ENCODE measurements around the gene NAA10.
A peak's percentile ranks its signal among the peaks of the same experiment; 100 is the strongest.
"Not testable (repeated sequence)": the region's sequence is repeated elsewhere in the genome, so short reads cannot be mapped to it uniquely, and the experiment has no call there.

Gene NAA10

GRCh38 chrX:153934762-153935325 is at the start of gene NAA10:
Gene NAA10 (minus strand): TSS chrX:153935037. CDS start chrX:153934904, 133 bp downstream.
- H3K4me3 ChIP-seq (ENCODE audit: low read depth, low read length): peak within 1 kb of the TSS; percentile 75
- TF ChIP-seq, protein P1, sequence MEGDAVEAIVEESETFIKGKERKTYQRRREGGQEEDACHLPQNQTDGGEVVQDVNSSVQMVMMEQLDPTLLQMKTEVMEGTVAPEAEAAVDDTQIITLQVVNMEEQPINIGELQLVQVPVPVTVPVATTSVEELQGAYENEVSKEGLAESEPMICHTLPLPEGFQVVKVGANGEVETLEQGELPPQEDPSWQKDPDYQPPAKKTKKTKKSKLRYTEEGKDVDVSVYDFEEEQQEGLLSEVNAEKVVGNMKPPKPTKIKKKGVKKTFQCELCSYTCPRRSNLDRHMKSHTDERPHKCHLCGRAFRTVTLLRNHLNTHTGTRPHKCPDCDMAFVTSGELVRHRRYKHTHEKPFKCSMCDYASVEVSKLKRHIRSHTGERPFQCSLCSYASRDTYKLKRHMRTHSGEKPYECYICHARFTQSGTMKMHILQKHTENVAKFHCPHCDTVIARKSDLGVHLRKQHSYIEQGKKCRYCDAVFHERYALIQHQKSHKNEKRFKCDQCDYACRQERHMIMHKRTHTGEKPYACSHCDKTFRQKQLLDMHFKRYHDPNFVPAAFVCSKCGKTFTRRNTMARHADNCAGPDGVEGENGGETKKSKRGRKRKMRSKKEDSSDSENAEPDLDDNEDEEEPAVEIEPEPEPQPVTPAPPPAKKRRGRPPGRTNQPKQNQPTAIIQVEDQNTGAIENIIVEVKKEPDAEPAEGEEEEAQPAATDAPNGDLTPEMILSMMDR (IDR thresholded peaks at IDR 0.05; ENCODE audit: low read depth, low read length): no peak
- peak; percentile 63 for DNase-seq (ENCODE audit: low read depth, low spot score)
- in situ Hi-C loops (cut with HindIII; ENCODE audit: low sequenced_read_pairs): no loop called here

DNA sequence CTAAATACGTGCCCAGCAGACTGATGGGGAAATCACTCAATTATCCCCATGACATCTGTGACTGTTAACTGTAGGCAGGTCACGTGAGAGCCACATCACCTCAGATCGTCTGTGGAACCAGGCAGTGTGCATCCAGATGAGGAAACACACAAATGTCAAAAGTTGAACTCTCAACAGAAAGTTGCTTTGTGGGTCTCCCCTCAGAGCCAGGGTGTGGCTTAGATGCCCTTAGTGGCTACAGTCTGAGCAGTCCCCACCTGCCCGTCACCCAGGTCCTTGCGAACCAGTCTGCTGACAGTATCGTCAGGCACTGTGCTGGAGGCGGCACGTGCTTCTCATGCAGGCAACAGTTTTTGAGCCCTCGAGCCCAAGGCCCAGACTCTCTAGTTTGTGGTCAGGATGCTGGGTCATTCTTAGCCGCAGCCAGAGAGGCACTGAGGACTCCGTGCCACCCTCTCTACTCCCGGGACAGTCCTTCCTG is 48.5 kb upstream of the NAA10 start:
- TF ChIP-seq, protein P1 (IDR thresholded peaks at IDR 0.05; ENCODE audit: low read depth, low read length): no peak
- in situ Hi-C loops (cut with HindIII; ENCODE audit: low sequenced_read_pairs): no loop called here
- H3K4me3 ChIP-seq (ENCODE audit: low read depth, low read length): no peak overlapping the region
- DNase-seq (ENCODE audit: low read depth, low spot score): no peak

DNA sequence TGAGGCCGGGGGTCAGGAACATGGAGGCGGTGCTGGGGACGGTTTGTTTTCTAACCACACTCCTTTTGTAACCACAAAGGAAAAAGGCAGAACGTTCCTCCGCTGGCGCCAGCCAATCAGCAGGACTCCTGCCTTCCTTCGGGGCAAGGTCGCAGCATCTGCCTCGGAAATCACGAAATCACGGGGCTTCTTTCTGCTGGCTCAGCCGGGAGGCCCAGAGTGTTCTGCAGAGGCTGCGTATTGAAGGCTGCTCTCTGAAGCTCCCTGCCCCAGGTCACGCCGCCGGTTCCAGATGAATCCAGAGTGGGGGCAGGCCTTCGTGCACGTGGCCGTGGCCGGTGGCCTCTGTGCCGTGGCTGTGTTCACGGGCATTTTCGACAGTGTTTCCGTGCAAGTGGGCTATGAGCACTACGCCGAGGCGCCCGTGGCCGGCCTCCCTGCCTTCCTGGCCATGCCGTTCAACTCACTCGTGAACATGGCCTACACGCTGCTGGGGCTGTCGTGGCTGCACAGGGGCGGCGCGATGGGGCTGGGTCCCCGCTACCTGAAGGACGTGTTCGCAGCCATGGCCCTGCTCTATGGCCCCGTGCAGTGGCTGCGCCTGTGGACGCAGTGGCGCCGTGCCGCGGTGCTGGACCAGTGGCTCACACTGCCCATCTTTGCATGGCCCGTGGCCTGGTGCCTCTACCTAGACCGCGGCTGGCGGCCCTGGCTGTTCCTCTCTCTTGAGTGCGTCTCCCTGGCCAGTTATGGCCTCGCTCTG is 47.1 kb upstream of the NAA10 start:
- no peak overlapping the region for H3K4me3 ChIP-seq (ENCODE audit: low read depth, low read length)

GRCh38 chrX:153981231-153981630 is 46.4 kb upstream of the NAA10 start:
- no peak for DNase-seq (ENCODE audit: low read depth, low spot score)
- in situ Hi-C loops (cut with HindIII; ENCODE audit: low sequenced_read_pairs): no loop called here
- H3K4me3 ChIP-seq (ENCODE audit: low read depth, low read length): no peak overlapping the region
- TF ChIP-seq, protein P1 (IDR thresholded peaks at IDR 0.05; ENCODE audit: low read depth, low read length): no peak

More for the DNA sequence above, 47.1 kb upstream of the NAA10 start:
- TF ChIP-seq, protein P1 (IDR thresholded peaks at IDR 0.05; ENCODE audit: low read depth, low read length): no peak
- in situ Hi-C loops (cut with HindIII; ENCODE audit: low sequenced_read_pairs): no loop called here
- DNase-seq (ENCODE audit: low read depth, low spot score): peak; percentile 44

DNA sequence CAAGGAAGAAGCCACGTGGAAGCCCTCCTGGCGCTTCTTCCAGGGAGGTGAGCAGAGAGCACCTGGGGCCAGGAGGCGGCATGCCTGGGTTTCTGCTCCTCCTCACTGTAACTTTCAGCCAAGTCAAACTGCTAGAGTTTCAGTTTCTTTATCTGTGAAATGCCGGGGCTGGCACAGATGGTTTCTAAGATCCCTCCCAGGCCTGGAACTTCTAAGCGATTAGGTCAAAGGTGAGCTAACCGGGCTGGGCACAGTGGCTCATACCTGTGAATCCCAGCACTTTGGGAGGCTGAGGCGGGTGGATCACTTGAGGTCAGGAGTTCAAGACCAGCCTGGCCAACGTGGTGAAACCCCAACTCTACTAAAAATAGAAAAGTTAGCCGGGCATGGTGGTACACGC is 45.6 kb upstream of the NAA10 start:
- in situ Hi-C loops (cut with HindIII; ENCODE audit: low sequenced_read_pairs); DNase-seq (ENCODE audit: low read depth, low spot score); H3K4me3 ChIP-seq (ENCODE audit: low read depth, low read length): not testable (repeated sequence)

DNA sequence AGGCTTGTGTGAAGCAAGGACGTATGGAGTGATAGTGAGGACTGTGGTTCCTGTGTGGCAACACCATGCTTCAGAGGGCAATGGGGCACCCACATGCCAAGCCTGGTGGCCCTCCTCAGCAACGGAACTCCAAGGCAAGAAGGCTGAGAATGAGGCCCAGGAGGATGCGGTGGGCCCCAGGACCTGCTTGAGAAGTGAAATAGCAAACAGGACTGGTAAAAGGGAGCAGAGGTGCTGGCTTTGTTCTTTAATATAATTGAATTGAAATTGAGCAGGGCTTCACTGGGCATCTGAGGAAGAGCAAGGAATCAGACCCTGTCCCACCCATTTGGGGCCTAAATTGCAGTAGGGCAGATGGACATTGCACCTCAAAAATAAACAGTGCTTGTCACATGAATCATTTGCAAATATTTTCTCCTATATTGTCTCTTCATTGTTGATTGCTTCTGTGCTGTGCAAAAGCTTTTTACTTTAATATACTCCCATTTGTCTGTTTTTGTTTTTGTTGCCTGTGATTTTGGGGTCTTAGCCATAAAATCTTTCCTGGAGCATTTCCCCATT is 40.0 kb upstream of the NAA10 start:
- DNase-seq (ENCODE audit: low read depth, low spot score): no peak
- TF ChIP-seq, protein P1 (IDR thresholded peaks at IDR 0.05; ENCODE audit: low read depth, low read length): no peak
- H3K4me3 ChIP-seq (ENCODE audit: low read depth, low read length): no peak overlapping the region
- in situ Hi-C loops (cut with HindIII; ENCODE audit: low sequenced_read_pairs): no loop called here

Data from astrocyte of the spinal cord (primary cell).